Measurements from ENCODE around the gene PRCD. TPM values are rescaled to one million over a fixed set of nuclear protein-coding genes. Genes with fewer than 3 reads are reported as not detected.

The PRCD gene
- total RNA-seq, 1 experiment from 2014 or later: not detected

- no peak for DNase-seq (ENCODE audit: extremely low read depth, low read depth)
Observed at GRCh38 chr17:76586741-76587487, 47.1 kb downstream of the PRCD start.

DNA sequence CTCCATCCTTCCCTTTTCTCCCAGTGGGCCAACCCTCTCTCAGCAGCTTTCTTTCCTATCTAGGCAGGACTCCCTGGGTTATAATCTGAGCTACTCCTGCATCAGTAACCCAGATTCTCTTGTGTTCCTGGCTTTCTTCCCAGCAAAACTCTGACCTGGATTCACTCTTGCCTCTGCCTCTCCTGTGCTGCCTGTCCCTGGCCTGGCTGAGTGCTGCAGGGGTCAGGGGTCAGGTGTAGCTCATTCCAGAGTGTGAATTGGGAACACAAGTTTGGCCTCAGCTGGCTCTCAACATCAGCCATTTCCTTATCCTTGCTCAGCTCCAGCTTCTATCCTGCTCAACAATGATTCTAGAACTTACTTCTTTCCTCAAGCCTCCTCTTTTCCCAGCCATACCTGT is 48.3 kb downstream of the PRCD start:
- DNase-seq (ENCODE audit: extremely low read depth, low read depth): no peak

DNA sequence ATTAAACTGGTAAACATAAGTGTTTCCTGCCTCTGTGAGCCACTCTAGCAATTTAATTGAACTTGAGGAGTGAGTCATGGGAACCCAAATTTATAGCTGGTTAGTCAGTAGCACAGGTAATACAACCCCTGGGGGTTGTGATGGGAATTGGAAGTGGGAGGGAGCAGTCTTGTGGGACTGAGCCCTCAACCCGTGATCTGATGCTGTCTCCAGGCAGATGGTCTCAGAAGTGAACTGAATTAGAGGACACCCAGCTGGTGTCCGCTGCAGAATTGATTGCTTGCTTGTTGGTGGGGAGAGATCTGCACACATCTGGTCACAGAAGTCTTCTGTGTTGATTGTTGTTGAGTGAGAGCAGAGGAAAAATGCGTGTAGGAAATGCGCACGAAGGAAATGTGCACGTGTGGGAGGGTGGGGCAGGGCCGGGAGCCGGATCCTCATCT is 53.6 kb downstream of the PRCD start:
- DNase-seq (ENCODE audit: extremely low read depth, low read depth): no peak

DNA sequence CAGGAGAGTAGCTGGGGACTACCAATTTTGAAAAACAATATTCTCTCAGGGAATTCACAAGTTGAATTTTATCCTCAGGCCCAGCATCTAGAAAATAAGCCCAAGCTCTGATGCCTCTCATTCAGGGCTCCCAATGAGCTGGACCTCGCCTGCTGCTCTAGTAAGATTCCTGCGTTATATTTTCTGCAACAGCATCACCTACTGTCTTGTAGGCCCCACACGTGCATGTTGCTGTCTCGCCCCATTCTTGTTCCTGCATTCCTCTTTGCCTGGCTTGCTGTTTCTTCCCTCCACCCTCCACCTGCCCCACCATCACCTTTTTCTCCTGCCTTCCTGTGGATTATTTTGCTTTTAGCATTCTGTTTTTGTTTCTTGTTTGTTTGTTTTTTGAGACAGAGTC is 54.1 kb downstream of the PRCD start:
- no peak for DNase-seq (ENCODE audit: extremely low read depth, low read depth)

DNA sequence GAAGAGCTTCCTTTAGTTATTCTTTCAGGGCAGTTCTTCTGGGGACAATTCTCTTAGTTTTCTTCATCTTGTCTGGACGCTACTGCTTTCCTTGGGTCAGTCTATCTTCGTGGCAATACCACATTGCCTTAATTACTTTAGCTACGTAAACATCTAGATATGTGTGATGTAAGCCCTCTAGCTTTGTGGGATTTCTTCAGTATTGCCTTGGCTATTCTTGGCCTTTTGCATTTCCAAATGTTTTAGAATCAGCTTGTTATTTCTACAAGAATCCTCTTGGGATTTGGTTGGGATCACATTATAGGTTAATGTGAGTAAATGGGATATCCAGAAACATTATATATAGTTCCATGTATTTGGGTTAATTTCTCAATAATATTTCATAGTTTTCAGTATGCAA is 54.8 kb downstream of the PRCD start:
- DNase-seq (ENCODE audit: extremely low read depth, low read depth): no peak

Small RNA genes lying within 50 kb of the gene (small RNA-seq; reads per million reads assigned to genes)
- 0 reads per million in 2 experiments for gene SNORD1A
- 40.3 to 194 reads per million in 2 experiments for gene SNORD1B

Other genes with a start within 250 kb of the PRCD start
- 0.23 and 0.67 TPM in 2 replicates for gene QRICH2, start 231.8 kb upstream of the PRCD start, total RNA-seq (2014; rRNA removed; shearing (Covaris generic))
- gene PRPSAP1, start 186.1 kb upstream of the PRCD start, total RNA-seq (2014; rRNA removed; shearing (Covaris generic)): 41.0 and 44.8 TPM in 2 replicates
- gene SPHK1, start 155.4 kb upstream of the PRCD start, total RNA-seq (2014; rRNA removed; shearing (Covaris generic)): 7.0 and 9.6 TPM in 2 replicates
- gene UBE2O, start 86.9 kb upstream of the PRCD start, total RNA-seq (2014; rRNA removed; shearing (Covaris generic)): 15.8 and 21.0 TPM in 2 replicates
- gene AANAT, start 72.4 kb upstream of the PRCD start, total RNA-seq (2014; rRNA removed; shearing (Covaris generic)): not detected in 2 replicates
- gene RHBDF2, start 38.6 kb upstream of the PRCD start, total RNA-seq (2014; rRNA removed; shearing (Covaris generic)): 21.5 and 28.1 TPM in 2 replicates
- gene CYGB, start 2.3 kb upstream of the PRCD start, total RNA-seq (2014; rRNA removed; shearing (Covaris generic)): 2.8 TPM in 2 replicates
- 1.4 and 3.1 TPM in 2 replicates for gene ST6GALNAC2, start 45.8 kb downstream of the PRCD start, total RNA-seq (2014; rRNA removed; shearing (Covaris generic))
- gene ST6GALNAC1, start 103.7 kb downstream of the PRCD start, total RNA-seq (2014; rRNA removed; shearing (Covaris generic)): not detected in 2 replicates
- gene MXRA7, start 170.9 kb downstream of the PRCD start, total RNA-seq (2014; rRNA removed; shearing (Covaris generic)): 30.8 and 35.1 TPM in 2 replicates
- 20.9 and 24.7 TPM in 2 replicates for gene JMJD6, start 186.6 kb downstream of the PRCD start, total RNA-seq (2014; rRNA removed; shearing (Covaris generic))
- gene METTL23, start 186.8 kb downstream of the PRCD start, total RNA-seq (2014; rRNA removed; shearing (Covaris generic)): 47.6 and 51.2 TPM in 2 replicates
- gene SRSF2, start 197.3 kb downstream of the PRCD start, total RNA-seq (2014; rRNA removed; shearing (Covaris generic)): 211 and 218 TPM in 2 replicates
- gene MFSD11, start 198.1 kb downstream of the PRCD start, total RNA-seq (2014; rRNA removed; shearing (Covaris generic)): 33.2 and 41.1 TPM in 2 replicates

Measured in NCI-H460 (cell line).